ENCODE data around the gene LGMN.
"Not testable (repeated sequence)": the region's sequence is repeated elsewhere in the genome, so short reads cannot be mapped to it uniquely, and the experiment has no call there.

Gene LGMN

GRCh38 chr14:92783813-92784431 lies 35.5 kb upstream of the LGMN start:
- Histone ChIP-seq H3K9ac (ENCODE audit: low read depth, low read length) (no peak overlapping the region), H3K36me3 (ENCODE audit: insufficient read depth, low read length) (no peaks in the 10 kb centered on the region), H3K27ac (ENCODE audit: low read length) (no peak overlapping the region), H3K27me3 (ENCODE audit: insufficient read depth, low read length, poor library complexity) (no peaks in the 10 kb centered on the region), H3K9me3 (ENCODE audit: insufficient read depth, low read length, severe bottlenecking) (no peaks in the 10 kb centered on the region), H3K79me2 (ENCODE audit: insufficient read depth, low read length) (no peaks in the 10 kb centered on the region), H3K4me1 (ENCODE audit: insufficient read depth, low read length) (no peaks in the 10 kb centered on the region), H3K4me2 (ENCODE audit: insufficient read depth, low read length) (no peak overlapping the region), H3K4me3 (ENCODE audit: low read depth in 1 of 2, low read length in 2 of 2) (no peak overlapping the region), H2AFZ (ENCODE audit: low read depth, low read length) (no peak overlapping the region), H4K20me1 (ENCODE audit: insufficient read depth, low read length) (no peaks in the 10 kb centered on the region)
- TF ChIP-seq CTCF (IDR thresholded peaks at IDR 0.05; ENCODE audit: borderline replicate concordance, extremely low read depth, low read length, poor library complexity, severe bottlenecking) (peak; percentile 79), EZH2 (IDR thresholded peaks at IDR 0.05; ENCODE audit: borderline replicate concordance, low read depth, low read length, severe bottlenecking) (no peak)
- ATAC-seq (ENCODE audit: insufficient read depth, low read depth) (peak; percentile 89), DNase-seq (peak; percentile 34)

GRCh38 chr14:92781350-92781749 lies 32.9 kb upstream of the LGMN start:
- Histone ChIP-seq H3K4me2 (ENCODE audit: insufficient read depth, low read length) (no peak overlapping the region), H3K4me1 (ENCODE audit: insufficient read depth, low read length) (no peaks in the 10 kb centered on the region)

GRCh38 chr14:92780444-92781232 lies 32.2 kb upstream of the LGMN start:
- no peaks in the 10 kb centered on the region for H3K36me3 ChIP-seq (ENCODE audit: insufficient read depth, low read length)

More at GRCh38 chr14:92781350-92781749, 32.9 kb upstream of the LGMN start:
- H3K4me3 ChIP-seq (ENCODE audit: low read depth in 1 of 2, low read length in 2 of 2), result no peak overlapping the region
- H3K27me3 ChIP-seq (ENCODE audit: insufficient read depth, low read length, poor library complexity), result no peaks in the 10 kb centered on the region
- no peak for ATAC-seq (ENCODE audit: insufficient read depth, low read depth)
- no peak for DNase-seq
- no peak overlapping the region for H3K9ac ChIP-seq (ENCODE audit: low read depth, low read length)
- H3K27ac ChIP-seq (ENCODE audit: low read length), result no peak overlapping the region
- H3K36me3 ChIP-seq (ENCODE audit: insufficient read depth, low read length), result no peaks in the 10 kb centered on the region
- no peak for TF ChIP-seq EZH2 (IDR thresholded peaks at IDR 0.05; ENCODE audit: borderline replicate concordance, low read depth, low read length, severe bottlenecking)
- no peak for TF ChIP-seq CTCF (IDR thresholded peaks at IDR 0.05; ENCODE audit: borderline replicate concordance, extremely low read depth, low read length, poor library complexity, severe bottlenecking)
- no peak overlapping the region for H2AFZ ChIP-seq (ENCODE audit: low read depth, low read length)
- H3K79me2 ChIP-seq (ENCODE audit: insufficient read depth, low read length), result no peaks in the 10 kb centered on the region
- H4K20me1 ChIP-seq (ENCODE audit: insufficient read depth, low read length), result no peaks in the 10 kb centered on the region
- H3K9me3 ChIP-seq (ENCODE audit: insufficient read depth, low read length, severe bottlenecking), result no peaks in the 10 kb centered on the region

GRCh38 chr14:92778868-92779565 lies 30.6 kb upstream of the LGMN start:
- ATAC-seq (ENCODE audit: insufficient read depth, low read depth), result peak; percentile 50; the same call in 2 of the 3 replicates

More at GRCh38 chr14:92780444-92781232, 32.2 kb upstream of the LGMN start:
- H3K79me2 ChIP-seq (ENCODE audit: insufficient read depth, low read length), result no peaks in the 10 kb centered on the region
- no peak overlapping the region for H3K4me2 ChIP-seq (ENCODE audit: insufficient read depth, low read length)
- TF ChIP-seq EZH2 (IDR thresholded peaks at IDR 0.05; ENCODE audit: borderline replicate concordance, low read depth, low read length, severe bottlenecking), result no peak
- no peaks in the 10 kb centered on the region for H3K9me3 ChIP-seq (ENCODE audit: insufficient read depth, low read length, severe bottlenecking)
- no peak overlapping the region for H2AFZ ChIP-seq (ENCODE audit: low read depth, low read length)
- no peaks in the 10 kb centered on the region for H4K20me1 ChIP-seq (ENCODE audit: insufficient read depth, low read length)
- no peak overlapping the region for H3K27ac ChIP-seq (ENCODE audit: low read length)
- H3K27me3 ChIP-seq (ENCODE audit: insufficient read depth, low read length, poor library complexity), result no peaks in the 10 kb centered on the region
- ATAC-seq (ENCODE audit: insufficient read depth, low read depth), result no peak
- no peak overlapping the region for H3K4me3 ChIP-seq (ENCODE audit: low read depth in 1 of 2, low read length in 2 of 2)
- no peak for DNase-seq
- H3K4me1 ChIP-seq (ENCODE audit: insufficient read depth, low read length), result no peaks in the 10 kb centered on the region
- no peak overlapping the region for H3K9ac ChIP-seq (ENCODE audit: low read depth, low read length)

GRCh38 chr14:92775292-92775691 lies 26.9 kb upstream of the LGMN start:
- not testable (repeated sequence) for H3K27ac ChIP-seq (ENCODE audit: low read length); H3K9ac ChIP-seq (ENCODE audit: low read depth, low read length); H4K20me1 ChIP-seq (ENCODE audit: insufficient read depth, low read length); H3K27me3 ChIP-seq (ENCODE audit: insufficient read depth, low read length, poor library complexity); ATAC-seq (ENCODE audit: insufficient read depth, low read depth); H3K4me1 ChIP-seq (ENCODE audit: insufficient read depth, low read length); H3K4me3 ChIP-seq (ENCODE audit: low read depth in 1 of 2, low read length in 2 of 2); H3K36me3 ChIP-seq (ENCODE audit: insufficient read depth, low read length); H3K9me3 ChIP-seq (ENCODE audit: insufficient read depth, low read length, severe bottlenecking); H3K79me2 ChIP-seq (ENCODE audit: insufficient read depth, low read length); DNase-seq; H2AFZ ChIP-seq (ENCODE audit: low read depth, low read length); H3K4me2 ChIP-seq (ENCODE audit: insufficient read depth, low read length)

More at GRCh38 chr14:92778868-92779565, 30.6 kb upstream of the LGMN start:
- not testable (repeated sequence) for H4K20me1 ChIP-seq (ENCODE audit: insufficient read depth, low read length); H2AFZ ChIP-seq (ENCODE audit: low read depth, low read length); H3K9ac ChIP-seq (ENCODE audit: low read depth, low read length); H3K4me3 ChIP-seq (ENCODE audit: low read depth in 1 of 2, low read length in 2 of 2); DNase-seq; H3K36me3 ChIP-seq (ENCODE audit: insufficient read depth, low read length); H3K4me2 ChIP-seq (ENCODE audit: insufficient read depth, low read length); H3K4me1 ChIP-seq (ENCODE audit: insufficient read depth, low read length); H3K27me3 ChIP-seq (ENCODE audit: insufficient read depth, low read length, poor library complexity); H3K9me3 ChIP-seq (ENCODE audit: insufficient read depth, low read length, severe bottlenecking); H3K27ac ChIP-seq (ENCODE audit: low read length); H3K79me2 ChIP-seq (ENCODE audit: insufficient read depth, low read length)

Data from DND-41 (cell line).